Activated naive CD4-positive, alpha-beta T cell treated with anti-CD3 and anti-CD28 coated beads for 36 hours (primary cell): ENCODE data around the gene TRMT10C. TPM values are rescaled to one million over a fixed set of nuclear protein-coding genes. Genes with fewer than 3 reads are reported as not detected.
"Not testable (repeated sequence)": the region's sequence is repeated elsewhere in the genome, so short reads cannot be mapped to it uniquely, and the experiment has no call there.

Experiments used
- CTCF ChIA-PET: fragments of 350-600 bp; sonication (Branson Sonifier 250); formaldehyde crosslinking; loops from one replicate; lab custom pipeline; 2021; ENCODE audit warnings: antibody characterized with exemption; lab: Charles Lee
- DNase-seq: peaks from one replicate; pipeline ENCODE4 v3.0.0-alpha.2; 2020
- H3K27ac Mint-ChIP-seq: one replicate; pipeline ENCODE4 v1.8.0; 2021; ENCODE audit warnings: mild to moderate bottlenecking, mixed read lengths
- H3K27me3 Mint-ChIP-seq: one replicate; pipeline ENCODE4 v1.8.0; 2021; ENCODE audit warnings: low read depth, mixed read lengths
- H3K36me3 Mint-ChIP-seq: one replicate; pipeline ENCODE4 v1.8.0; 2021; ENCODE audit warnings: low read depth, mixed read lengths
- H3K4me1 Mint-ChIP-seq: one replicate; pipeline ENCODE4 v1.8.0; 2021; ENCODE audit warnings: low read depth, mixed read lengths
- H3K4me3 Mint-ChIP-seq: one replicate; pipeline ENCODE4 v1.8.0; 2021; ENCODE audit warnings: mild to moderate bottlenecking, moderate library complexity, mixed read lengths
- H3K9me3 Mint-ChIP-seq: one replicate; pipeline ENCODE4 v1.8.0; 2021; ENCODE audit warnings: mixed read lengths
- intact Hi-C: fragments of 100-400 bp; cut with micrococcal nuclease; formaldehyde crosslinking; loops from one replicate; pipeline ENCODE4 v1.15.1; 2023
- total RNA-seq, 2 experiments: library from RNA; stranded (reverse); gene quantifications; one replicate each; pipeline ENCODE4 v1.2.3, GENCODE V29; 2021

The TRMT10C gene
- total RNA-seq, 2 experiments from 2014 or later = 24.0 to 24.4 TPM

GRCh38 chr3:101530686-101531047 is 31.0 kb upstream of the TRMT10C start:
- Mint-ChIP-seq H3K27ac (peak overlapping the region; percentile 60), H3K27me3 (no peaks in the 10 kb centered on the region), H3K4me3 (no peak overlapping the region), H3K4me1 (peaks cover 36% of the 10 kb centered on the region), H3K9me3 (peaks cover 8% of the 10 kb centered on the region), H3K36me3 (peaks cover 4% of the 10 kb centered on the region)
- intact Hi-C loops = loop anchor here (1.0 kb wide), 2 partner anchors 12 to 43 kb away; no protein-coding TSS in a partner anchor
- CTCF ChIA-PET = interaction anchor here (0.6 to 1.9 kb wide), 4 partner anchors 10 to 25 kb away, joined by 5 to 7 read pairs (median 5); no protein-coding TSS in a partner anchor
- no peak for DNase-seq

- H3K4me1 Mint-ChIP-seq = peaks cover 36% of the 10 kb centered on the region
- H3K27me3 Mint-ChIP-seq = no peaks in the 10 kb centered on the region
- peak overlapping the region; percentile 79 for H3K27ac Mint-ChIP-seq
- DNase-seq = peak; percentile 55
- no peak overlapping the region for H3K4me3 Mint-ChIP-seq
- CTCF ChIA-PET = no interaction called here
- peaks cover 4% of the 10 kb centered on the region for H3K36me3 Mint-ChIP-seq
- peaks cover 8% of the 10 kb centered on the region for H3K9me3 Mint-ChIP-seq
- intact Hi-C loops = loop anchor here (1.0 kb wide), 3 partner anchors 12 to 42 kb away; no protein-coding TSS in a partner anchor
Observed at GRCh38 chr3:101531473-101532086, 30.1 kb upstream of the TRMT10C start.

GRCh38 chr3:101532783-101533602 is 28.7 kb upstream of the TRMT10C start:
- peaks cover 36% of the 10 kb centered on the region for H3K4me1 Mint-ChIP-seq
- CTCF ChIA-PET = no interaction called here
- DNase-seq = no peak
- peaks cover 8% of the 10 kb centered on the region for H3K9me3 Mint-ChIP-seq
- H3K36me3 Mint-ChIP-seq = peaks cover 4% of the 10 kb centered on the region
- H3K27ac Mint-ChIP-seq = no peak overlapping the region
- intact Hi-C loops = loop anchor here (1.0 kb wide), 1 partner anchor 10 kb away; no protein-coding TSS in a partner anchor
- H3K4me3 Mint-ChIP-seq = no peak overlapping the region
- no peaks in the 10 kb centered on the region for H3K27me3 Mint-ChIP-seq

DNA sequence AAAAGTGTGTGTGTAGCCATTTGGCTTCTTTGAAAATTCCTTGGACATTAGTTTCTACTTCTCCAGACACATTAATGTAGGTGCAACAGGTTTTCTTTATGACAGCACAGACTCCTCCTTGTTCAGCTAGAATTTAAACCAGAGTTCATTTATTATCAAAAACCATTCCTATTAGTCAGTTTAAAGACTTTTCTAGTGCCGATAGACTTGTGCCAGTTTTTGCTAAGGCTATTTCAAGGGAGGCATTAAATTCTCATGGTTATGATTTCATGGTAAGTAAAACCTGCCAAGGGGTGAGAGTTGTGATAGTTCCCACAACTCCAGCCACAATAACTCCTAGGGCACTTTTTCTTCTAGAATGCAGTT is 28.1 kb upstream of the TRMT10C start:
- H3K36me3 Mint-ChIP-seq = peaks cover 4% of the 10 kb centered on the region
- no peak overlapping the region for H3K4me3 Mint-ChIP-seq
- intact Hi-C loops = no loop called here
- no peaks in the 10 kb centered on the region for H3K27me3 Mint-ChIP-seq
- peaks cover 8% of the 10 kb centered on the region for H3K9me3 Mint-ChIP-seq
- no peak overlapping the region for H3K27ac Mint-ChIP-seq
- no peak for DNase-seq
- H3K4me1 Mint-ChIP-seq = peaks cover 36% of the 10 kb centered on the region
- CTCF ChIA-PET = interaction anchor here (1.2 kb wide), 1 partner anchor 11 kb away, joined by 3 read pairs; no protein-coding TSS in a partner anchor

GRCh38 chr3:101535221-101535620 is 26.4 kb upstream of the TRMT10C start:
- H3K27me3 Mint-ChIP-seq = no peaks in the 10 kb centered on the region
- no peak for DNase-seq
- no peaks in the 10 kb centered on the region for H3K36me3 Mint-ChIP-seq
- H3K4me1 Mint-ChIP-seq = peaks cover 26% of the 10 kb centered on the region
- peaks cover 5% of the 10 kb centered on the region for H3K9me3 Mint-ChIP-seq
- H3K4me3 Mint-ChIP-seq = no peak overlapping the region
- no peak overlapping the region for H3K27ac Mint-ChIP-seq
- intact Hi-C loops = no loop called here
- CTCF ChIA-PET = interaction anchor here (0.9 kb wide), 1 partner anchor 14 kb away, joined by 4 read pairs; no protein-coding TSS in a partner anchor

- Mint-ChIP-seq H3K27me3 (no peaks in the 10 kb centered on the region), H3K4me3 (no peak overlapping the region), H3K9me3 (peaks cover 5% of the 10 kb centered on the region), H3K27ac (no peak overlapping the region), H3K36me3 (no peaks in the 10 kb centered on the region), H3K4me1 (peaks cover 16% of the 10 kb centered on the region)
- no peak for DNase-seq
- intact Hi-C loops = no loop called here
- CTCF ChIA-PET = interaction anchor here (1.1 to 1.2 kb wide), 2 partner anchors 13 to 16 kb away, joined by 3 to 6 read pairs; no protein-coding TSS in a partner anchor
Observed at GRCh38 chr3:101536266-101536665, 25.4 kb upstream of the TRMT10C start.

- H3K27ac Mint-ChIP-seq, H3K27me3 Mint-ChIP-seq, H3K36me3 Mint-ChIP-seq, H3K9me3 Mint-ChIP-seq, DNase-seq, H3K4me3 Mint-ChIP-seq, intact Hi-C loops: not testable (repeated sequence)
- peaks cover 11% of the 10 kb centered on the region for H3K4me1 Mint-ChIP-seq
- CTCF ChIA-PET = interaction anchor here (1.1 to 1.2 kb wide), 2 partner anchors 14 to 16 kb away, joined by 3 to 6 read pairs; no protein-coding TSS in a partner anchor
Observed at GRCh38 chr3:101536955-101537354, 24.7 kb upstream of the TRMT10C start.

- no peaks in the 10 kb centered on the region for H3K27me3 Mint-ChIP-seq
- DNase-seq = no peak
- H3K27ac Mint-ChIP-seq = peak overlapping the region; percentile 68
- CTCF ChIA-PET = interaction anchor here (0.9 to 2.5 kb wide), 2 partner anchors 13 to 24 kb away, joined by 3 to 9 read pairs; no protein-coding TSS in a partner anchor
- intact Hi-C loops = loop anchor here (1.0 to 2.0 kb wide), 5 partner anchors 11 to 31 kb away; partner anchors contain the start of genes PCNP and TRMT10C
- no peak overlapping the region for H3K4me3 Mint-ChIP-seq
- H3K9me3 Mint-ChIP-seq = peaks cover 5% of the 10 kb centered on the region
- H3K4me1 Mint-ChIP-seq = peaks cover 29% of the 10 kb centered on the region
- no peaks in the 10 kb centered on the region for H3K36me3 Mint-ChIP-seq
Observed at GRCh38 chr3:101542957-101543356, 18.7 kb upstream of the TRMT10C start.

GRCh38 chr3:101544161-101544850 is 17.4 kb upstream of the TRMT10C start:
- Mint-ChIP-seq H3K27me3 (no peaks in the 10 kb centered on the region), H3K4me1 (peaks cover 29% of the 10 kb centered on the region), H3K4me3 (no peak overlapping the region), H3K27ac (no peak overlapping the region), H3K9me3 (peaks cover 5% of the 10 kb centered on the region), H3K36me3 (no peaks in the 10 kb centered on the region)
- DNase-seq = no peak
- intact Hi-C loops = loop anchor here (1.0 to 2.0 kb wide), 2 partner anchors 78 to 474 kb away; no protein-coding TSS in a partner anchor
- CTCF ChIA-PET = interaction anchor here (0.6 to 2.5 kb wide), 4 partner anchors 11 to 414 kb away, joined by 3 to 9 read pairs (median 6); no protein-coding TSS in a partner anchor

GRCh38 chr3:101548527-101549105 is 13.1 kb upstream of the TRMT10C start:
- Mint-ChIP-seq H3K4me1 (peaks cover 11% of the 10 kb centered on the region), H3K9me3 (no peaks in the 10 kb centered on the region), H3K36me3 (no peaks in the 10 kb centered on the region), H3K27me3 (no peaks in the 10 kb centered on the region), H3K4me3 (no peak overlapping the region), H3K27ac (no peak overlapping the region)
- intact Hi-C loops = no loop called here
- DNase-seq = no peak
- CTCF ChIA-PET = interaction anchor here (0.8 kb wide), 1 partner anchor 30 kb away, joined by 3 read pairs; no protein-coding TSS in a partner anchor

GRCh38 chr3:101549473-101549872 is 12.2 kb upstream of the TRMT10C start:
- Mint-ChIP-seq H3K27me3 (no peaks in the 10 kb centered on the region), H3K36me3 (no peaks in the 10 kb centered on the region), H3K4me1 (peaks cover 3% of the 10 kb centered on the region), H3K27ac (no peak overlapping the region), H3K4me3 (no peak overlapping the region), H3K9me3 (no peaks in the 10 kb centered on the region)
- intact Hi-C loops = no loop called here
- CTCF ChIA-PET = interaction anchor here (0.7 to 0.8 kb wide), 2 partner anchors 19 to 30 kb away, joined by 3 to 5 read pairs; no protein-coding TSS in a partner anchor
- no peak for DNase-seq
